A673 (cell line): Measurements from ENCODE around the gene PRPF4. TPM values are rescaled to one million over a fixed set of nuclear protein-coding genes. Genes with fewer than 3 reads are reported as not detected.

ENCODE experiments used
- BruUV-seq: library from RNA; stranded (reverse); fragments of 400-500 nt; replicated peaks from 2 replicates; lab custom pipeline; 2021; lab: Mats Ljungman, UMichigan
- CTCF ChIA-PET: fragments of 300-600 bp; sonication (Branson Sonifier 250); formaldehyde crosslinking; loops from one replicate; lab custom pipeline; 2022; ENCODE audit warnings: antibody characterized with exemption; lab: Charles Lee
- POLR2A ChIA-PET: fragments of 300-600 bp; sonication (Branson Sonifier 250); formaldehyde crosslinking; loops from one replicate; lab custom pipeline; 2022; ENCODE audit warnings: antibody characterized with exemption; ENCODE audit not compliant: low non-redundant PET; lab: Charles Lee
- DNase-seq: peaks from one replicate; pipeline ENCODE4 v3.0.0-alpha.2; 2015; ENCODE audit warnings: low spot score
- H3K27ac ChIP-seq: fragments of 200-600 bp; sonication (generic); 2 replicates; pipeline ENCODE4 v1.5.1; 2016; ENCODE audit warnings: mixed run types, low read depth, mild to moderate bottlenecking, mixed read lengths, antibody characterized with exemption, low read length; ENCODE audit not compliant: poor library complexity, severe bottlenecking
- H3K27me3 ChIP-seq: fragments of 200-600 bp; sonication (generic); replicated peaks from 2 replicates; pipeline ENCODE4 v1.6.1; 2017; ENCODE audit warnings: mixed run types, low read depth, mild to moderate bottlenecking, mixed read lengths, antibody characterized with exemption, low read length; ENCODE audit not compliant: insufficient read depth, poor library complexity
- H3K36me3 ChIP-seq: fragments of 200-600 bp; sonication (generic); 2 replicates; pipeline ENCODE4 v1.6.1; 2016; ENCODE audit warnings: mixed run types, mild to moderate bottlenecking, mixed read lengths, antibody characterized with exemption, low read length; ENCODE audit not compliant: insufficient read depth, poor library complexity, severe bottlenecking
- H3K4me1 ChIP-seq: fragments of 200-600 bp; sonication (generic); 2 replicates; pipeline ENCODE4 v1.6.1; 2017; ENCODE audit warnings: mixed run types, mild to moderate bottlenecking, mixed read lengths, antibody characterized with exemption, low read length; ENCODE audit not compliant: insufficient read depth, poor library complexity, severe bottlenecking
- H3K4me3 ChIP-seq: fragments of 200-600 bp; sonication (generic); 2 replicates; pipeline ENCODE4 v1.5.1; 2016; ENCODE audit warnings: low read depth, mixed run types, mild to moderate bottlenecking, mixed read lengths, low read length; ENCODE audit not compliant: poor library complexity, severe bottlenecking
- H3K9me3 ChIP-seq: fragments of 200-600 bp; sonication (generic); 2 replicates; pipeline ENCODE4 v1.6.1; 2016; ENCODE audit warnings: mixed run types, low read depth, mild to moderate bottlenecking, mixed read lengths, antibody characterized with exemption, low read length; ENCODE audit not compliant: poor library complexity, severe bottlenecking
- EZH2 ChIP-seq: fragments of 200-600 bp; sonication (generic); IDR thresholded peaks from 2 replicates; pipeline ENCODE4 v1.6.1; 2017; ENCODE audit warnings: borderline replicate concordance, low read depth, mild to moderate bottlenecking, mixed read lengths, antibody characterized with exemption, low read length; ENCODE audit not compliant: poor library complexity, severe bottlenecking
- intact Hi-C: fragments of 100-400 bp; cut with micrococcal nuclease; formaldehyde crosslinking; loops from one replicate; pipeline ENCODE4 v1.10.0; 2022; ENCODE audit not compliant: unreplicated experiment
- total RNA-seq: library from RNA; stranded (reverse); gene quantifications from 2 replicates; pipeline ENCODE4 v1.2.3, GENCODE V29; 2021
- TF ChIP-seq, protein P1 (sequence below): fragments of 300-800, 200-600 bp; sonication (generic); conservative IDR thresholded peaks from 2 replicates; pipeline ENCODE4 v1.5.1; 2017; ENCODE audit warnings: low read depth, mild to moderate bottlenecking, antibody characterized with exemption, low read length, moderate library complexity, mixed read lengths

Gene PRPF4
- total RNA-seq, 1 experiment from 2014 or later, result 59.8 TPM

- Histone ChIP-seq H3K9me3 (no peaks in the 10 kb centered on the region), H3K4me1 (no peaks in the 10 kb centered on the region), H3K4me3 (no peak overlapping the region), H3K27me3 (no peaks in the 10 kb centered on the region), H3K27ac (no peak overlapping the region), H3K36me3 (no peaks in the 10 kb centered on the region)
- TF ChIP-seq, protein P1, sequence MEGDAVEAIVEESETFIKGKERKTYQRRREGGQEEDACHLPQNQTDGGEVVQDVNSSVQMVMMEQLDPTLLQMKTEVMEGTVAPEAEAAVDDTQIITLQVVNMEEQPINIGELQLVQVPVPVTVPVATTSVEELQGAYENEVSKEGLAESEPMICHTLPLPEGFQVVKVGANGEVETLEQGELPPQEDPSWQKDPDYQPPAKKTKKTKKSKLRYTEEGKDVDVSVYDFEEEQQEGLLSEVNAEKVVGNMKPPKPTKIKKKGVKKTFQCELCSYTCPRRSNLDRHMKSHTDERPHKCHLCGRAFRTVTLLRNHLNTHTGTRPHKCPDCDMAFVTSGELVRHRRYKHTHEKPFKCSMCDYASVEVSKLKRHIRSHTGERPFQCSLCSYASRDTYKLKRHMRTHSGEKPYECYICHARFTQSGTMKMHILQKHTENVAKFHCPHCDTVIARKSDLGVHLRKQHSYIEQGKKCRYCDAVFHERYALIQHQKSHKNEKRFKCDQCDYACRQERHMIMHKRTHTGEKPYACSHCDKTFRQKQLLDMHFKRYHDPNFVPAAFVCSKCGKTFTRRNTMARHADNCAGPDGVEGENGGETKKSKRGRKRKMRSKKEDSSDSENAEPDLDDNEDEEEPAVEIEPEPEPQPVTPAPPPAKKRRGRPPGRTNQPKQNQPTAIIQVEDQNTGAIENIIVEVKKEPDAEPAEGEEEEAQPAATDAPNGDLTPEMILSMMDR, result no peak
- TF ChIP-seq EZH2, result no peak
- no peak for DNase-seq
- no TSS peak for BruUV-seq
- ChIA-PET POLR2A (no interaction called here), CTCF (no interaction called here)
- intact Hi-C loops, result loop anchor here (10.0 kb wide), 1 partner anchor 97 kb away; the partner anchor contains the start of gene ALAD
These were observed 32.0 kb downstream of the PRPF4 start for GRCh38 chr9:113307396-113307975.

GRCh38 chr9:113309204-113309813 is 33.9 kb downstream of the PRPF4 start:
- BruUV-seq, result no TSS peak
- no peaks in the 10 kb centered on the region for H3K27me3 ChIP-seq
- H3K4me3 ChIP-seq, result no peak overlapping the region
- no peaks in the 10 kb centered on the region for H3K4me1 ChIP-seq
- CTCF ChIA-PET, result interaction anchor here (0.6 kb wide), 1 partner anchor 657 kb away, joined by 6 read pairs; no protein-coding TSS in a partner anchor
- H3K9me3 ChIP-seq, result no peaks in the 10 kb centered on the region
- DNase-seq, result peak; percentile 58
- no peak for TF ChIP-seq EZH2
- TF ChIP-seq, protein P1, result peak; percentile 78
- H3K27ac ChIP-seq, result no peak overlapping the region
- intact Hi-C loops, result loop anchor here (10.0 kb wide), 1 partner anchor 95 kb away; the partner anchor contains the start of gene ALAD
- H3K36me3 ChIP-seq, result no peaks in the 10 kb centered on the region
- POLR2A ChIA-PET, result no interaction called here

- CTCF ChIA-PET, result interaction anchor here (0.6 to 1.3 kb wide), 2 partner anchors 85 to 347 kb away, joined by 3 to 5 read pairs; no protein-coding TSS in a partner anchor
- intact Hi-C loops, result loop anchor here (10.0 kb wide), 1 partner anchor 344 kb away; no protein-coding TSS in a partner anchor
- Histone ChIP-seq H3K9me3 (no peaks in the 10 kb centered on the region), H3K4me3 (no peak overlapping the region), H3K27me3 (no peaks in the 10 kb centered on the region), H3K27ac (no peak overlapping the region), H3K4me1 (no peaks in the 10 kb centered on the region), H3K36me3 (no peaks in the 10 kb centered on the region)
- TF ChIP-seq EZH2, result no peak
- TF ChIP-seq, protein P1, result no peak
- no peak for DNase-seq
- POLR2A ChIA-PET, result no interaction called here
- BruUV-seq, result no TSS peak
These were observed 35.1 kb downstream of the PRPF4 start for GRCh38 chr9:113310538-113310937.
